PFSK-1 (cell line): ENCODE measurements around the gene AHDC1.
A peak's percentile ranks its signal among the peaks of the same experiment; 100 is the strongest.

Source experiments
- FOXP2 ChIP-seq: optimal IDR thresholded peaks from 2 replicates; pipeline ENCODE3; 2011; ENCODE audit warnings: borderline replicate concordance, control low read depth, inconsistent platforms; ENCODE audit not compliant: insufficient read depth; ENCODE audit errors: extremely low read length, extremely low read depth
- POLR2AphosphoS5 ChIP-seq: IDR thresholded peaks from 2 replicates; pipeline ENCODE4 v1.6.1; 2012; ENCODE audit warnings: low read depth, mild to moderate bottlenecking, control low read depth, low read length, moderate library complexity
- REST ChIP-seq, 2 experiments: IDR thresholded peaks; 2 replicates each; pipeline versions ENCODE4 v1.6.1 to v1.8.0; 2011 to 2012; ENCODE audit warnings: low read depth in 2 of 2, low read length in 2 of 2, control low read depth in 1 of 2, inconsistent platforms in 1 of 2, mild to moderate bottlenecking in 1 of 2, moderate library complexity in 1 of 2; ENCODE audit not compliant: insufficient read depth in 1 of 2
- SIN3A ChIP-seq: IDR thresholded peaks from 2 replicates; pipeline ENCODE4 v1.6.1; 2012; ENCODE audit warnings: mild to moderate bottlenecking, low read length, moderate library complexity, borderline replicate concordance; ENCODE audit not compliant: insufficient read depth
- TAF1 ChIP-seq: IDR thresholded peaks from 2 replicates; pipeline ENCODE4 v1.6.1; 2012; ENCODE audit warnings: low read length, control low read depth, borderline replicate concordance; ENCODE audit not compliant: insufficient read depth

AHDC1 gene

GRCh38 chr1:27528818-27529703 lies 74.9 kb downstream of the AHDC1 start:
- no peak for TF ChIP-seq REST (IDR thresholded peaks at IDR 0.05; ENCODE audit: insufficient read depth in 1 of 2, low read depth in 2 of 2, low read length in 2 of 2)
- no peak for TF ChIP-seq FOXP2
- TF ChIP-seq POLR2AphosphoS5, result no peak
- peak; percentile 67; the same call in 1 of the 2 replicates for TF ChIP-seq TAF1
- peak; percentile 97; the same call in 1 of the 2 replicates for TF ChIP-seq SIN3A

- TF ChIP-seq FOXP2 (no peak), SIN3A (no peak)
Measured at GRCh38 chr1:27527890-27528817, 75.8 kb downstream of the AHDC1 start.

GRCh38 chr1:27527223-27527889 lies 76.6 kb downstream of the AHDC1 start:
- TF ChIP-seq POLR2AphosphoS5 (no peak), FOXP2 (peak; percentile 83)

- TF ChIP-seq FOXP2, result no peak
- no peak for TF ChIP-seq SIN3A
- no peak for TF ChIP-seq TAF1
- TF ChIP-seq REST (IDR thresholded peaks at IDR 0.05; ENCODE audit: insufficient read depth in 1 of 2, low read depth in 2 of 2, low read length in 2 of 2), result no peak
- no peak for TF ChIP-seq POLR2AphosphoS5
Measured at GRCh38 chr1:27526569-27527222, 77.2 kb downstream of the AHDC1 start.

GRCh38 chr1:27525296-27526272 lies 78.4 kb downstream of the AHDC1 start:
- peak; percentile 26 for TF ChIP-seq FOXP2
- no peak for TF ChIP-seq TAF1
- TF ChIP-seq REST (IDR thresholded peaks at IDR 0.05; ENCODE audit: insufficient read depth in 1 of 2, low read depth in 2 of 2, low read length in 2 of 2), result no peak
- TF ChIP-seq POLR2AphosphoS5, result no peak; the same call in 1 of the 2 replicates
- TF ChIP-seq SIN3A, result no peak
